GM21529 (cell line): ENCODE results near the gene ZNF211.

ENCODE experiments used
- ATAC-seq: cut with Tn5 transposase; IDR thresholded peaks from one replicate; pipeline ENCODE4 v1.9.1; 2021; ENCODE audit not compliant: unreplicated experiment

ZNF211 gene

GRCh38 chr19:57632987-57633831 is at the start of gene ZNF211:
Gene ZNF211, plus strand, starts transcription at chr19:57633168. Its CDS starts 179 bp downstream, at chr19:57633347.
- peak; percentile 97 for ATAC-seq

- ATAC-seq, result peak; percentile 78
These were observed 49.2 kb upstream of the ZNF211 start, which contains the start of gene ZIK1 for GRCh38 chr19:57583521-57584416. Gene ZIK1, plus strand, starts transcription at chr19:57584145. Its CDS starts 212 bp downstream, at chr19:57584357.

- ATAC-seq, result no peak
These were observed 45.4 kb upstream of the ZNF211 start for GRCh38 chr19:57587529-57587928.

- no peak for ATAC-seq
These were observed 33.6 kb upstream of the ZNF211 start for GRCh38 chr19:57599377-57599760.

- ATAC-seq, result peak; percentile 92
These were observed 33.1 kb upstream of the ZNF211 start, which contains the start of gene ZNF530 for GRCh38 chr19:57599761-57600383. Gene ZNF530, plus strand, starts transcription at chr19:57599885. Its CDS starts 4,461 bp downstream, at chr19:57604346.

DNA sequence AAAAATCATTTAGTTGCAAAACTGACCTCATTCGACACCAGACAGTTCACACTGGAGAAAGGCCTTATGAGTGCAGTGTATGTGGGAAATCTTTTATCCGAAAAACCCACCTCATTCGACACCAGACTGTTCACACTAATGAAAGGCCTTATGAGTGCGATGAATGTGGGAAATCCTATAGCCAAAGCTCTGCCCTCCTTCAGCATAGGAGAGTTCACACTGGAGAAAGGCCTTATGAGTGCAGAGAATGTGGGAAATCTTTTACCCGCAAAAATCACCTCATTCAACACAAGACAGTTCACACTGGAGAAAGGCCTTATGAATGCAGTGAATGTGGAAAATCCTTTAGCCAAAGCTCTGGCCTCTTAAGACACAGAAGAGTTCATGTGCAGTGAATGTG is 26.0 kb upstream of the ZNF211 start:
- no peak for ATAC-seq

DNA sequence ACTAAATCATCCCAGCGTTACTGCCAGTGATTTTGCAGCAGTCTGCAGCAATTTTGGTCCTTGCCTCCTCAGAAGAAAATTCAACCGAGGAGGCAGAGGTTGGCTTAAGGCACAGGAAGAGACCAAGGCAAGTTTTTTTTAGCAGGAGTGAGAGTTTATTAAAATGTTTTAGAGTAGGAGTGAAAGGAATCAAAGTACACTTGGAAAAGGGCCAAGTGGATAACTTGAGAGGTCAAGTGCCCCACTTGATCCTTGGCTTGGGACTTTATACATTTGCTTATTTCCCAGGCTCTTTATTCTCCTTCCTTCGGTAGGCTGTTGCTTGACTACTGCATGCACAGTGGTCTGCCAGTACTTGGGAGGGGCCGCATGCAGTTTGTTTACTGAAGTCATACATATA is 21.9 kb upstream of the ZNF211 start:
- ATAC-seq, result no peak

DNA sequence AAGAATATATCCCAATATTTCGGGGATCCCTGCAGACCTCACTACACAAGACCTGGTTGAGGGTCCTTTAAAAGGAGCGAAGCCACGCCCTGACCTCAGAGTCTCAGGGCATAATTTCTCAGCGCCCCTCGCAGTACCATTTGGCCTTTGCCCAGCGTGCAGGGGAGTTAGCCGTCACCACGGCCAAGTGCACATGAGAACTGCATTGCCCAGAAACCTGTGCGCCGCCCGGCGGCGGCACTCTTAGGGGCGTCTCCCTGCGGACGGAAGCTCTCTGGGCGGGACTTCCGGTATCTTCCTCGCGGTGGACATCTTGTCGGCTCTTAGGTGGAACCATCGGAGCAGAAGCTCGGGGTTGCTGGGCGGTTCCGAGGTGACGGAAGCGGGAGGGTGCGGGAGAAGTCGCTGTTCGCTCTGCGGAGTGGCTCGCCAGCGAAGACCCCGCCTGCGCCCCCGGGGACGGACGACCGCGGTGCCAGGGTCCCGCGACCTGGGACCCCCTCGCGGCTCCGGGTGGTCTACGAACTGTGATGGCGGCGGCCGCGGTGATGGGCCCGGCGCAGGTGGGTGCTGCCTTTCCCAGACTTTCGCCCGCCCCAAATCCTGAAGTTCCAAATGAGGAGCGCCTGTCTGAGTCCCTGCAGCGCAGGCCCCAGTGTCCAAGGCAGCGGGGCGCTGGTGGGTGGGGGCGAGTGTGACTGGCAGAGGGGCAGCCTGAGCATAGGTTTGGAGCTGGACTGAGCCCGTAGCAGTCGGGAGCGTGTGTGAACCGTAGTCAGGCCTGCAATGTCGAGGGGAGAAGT is 18.8 kb upstream of the ZNF211 start, which contains the start of gene ZNF134:
TSS of gene ZNF134 (plus strand) at position 302 of the 803 bp plus-strand sequence. CDS start 5,227 bp downstream, outside the sequence.
- ATAC-seq, result peak; percentile 97

- no peak for ATAC-seq
These were observed 17.6 kb upstream of the ZNF211 start for GRCh38 chr19:57615346-57615745.

GRCh38 chr19:57620673-57621348 is 12.2 kb upstream of the ZNF211 start:
- ATAC-seq, result no peak

DNA sequence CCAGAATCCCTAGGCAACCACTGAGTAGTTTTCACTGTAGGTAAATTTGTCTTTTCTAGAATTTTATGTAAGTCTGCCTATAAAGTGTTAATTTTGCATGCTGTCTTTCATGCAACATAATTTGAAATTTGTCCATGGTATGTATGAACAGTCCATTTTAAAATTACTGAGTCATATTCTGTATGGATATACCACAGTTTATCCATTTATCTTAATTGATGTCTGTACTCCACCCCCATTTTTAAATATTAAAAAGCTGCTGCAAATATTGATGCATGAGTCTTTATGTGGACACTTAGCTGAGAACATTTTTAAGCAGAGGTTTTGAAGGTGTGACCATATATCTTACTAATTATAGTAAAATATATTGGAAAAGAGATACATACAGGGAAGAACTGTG is 9.9 kb upstream of the ZNF211 start:
- ATAC-seq, result no peak

- no peak for ATAC-seq
These were observed 814 bp downstream of the ZNF211 start for GRCh38 chr19:57633832-57634131.

DNA sequence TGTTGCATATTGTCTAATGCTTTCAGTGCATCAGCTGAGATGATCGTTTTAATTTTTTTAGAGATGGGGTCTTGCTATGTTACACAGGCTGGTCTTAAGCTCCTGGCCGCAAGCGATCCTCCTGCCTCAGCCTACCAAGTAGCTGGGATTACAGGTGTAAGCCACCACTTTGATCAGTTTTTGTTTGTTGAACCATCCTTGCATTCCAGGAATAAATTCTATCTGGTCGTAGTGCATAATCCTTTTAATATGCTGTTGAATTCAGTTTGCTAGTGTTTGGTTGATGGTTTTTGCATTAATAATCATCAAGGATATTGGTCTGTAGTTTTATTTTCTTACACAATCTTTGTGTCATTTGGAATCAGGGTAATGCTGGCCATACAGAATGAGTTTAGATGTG is 4.4 kb downstream of the ZNF211 start:
- ATAC-seq, result no peak

- ATAC-seq, result no peak
These were observed 8.8 kb downstream of the ZNF211 start for GRCh38 chr19:57641715-57642234.

DNA sequence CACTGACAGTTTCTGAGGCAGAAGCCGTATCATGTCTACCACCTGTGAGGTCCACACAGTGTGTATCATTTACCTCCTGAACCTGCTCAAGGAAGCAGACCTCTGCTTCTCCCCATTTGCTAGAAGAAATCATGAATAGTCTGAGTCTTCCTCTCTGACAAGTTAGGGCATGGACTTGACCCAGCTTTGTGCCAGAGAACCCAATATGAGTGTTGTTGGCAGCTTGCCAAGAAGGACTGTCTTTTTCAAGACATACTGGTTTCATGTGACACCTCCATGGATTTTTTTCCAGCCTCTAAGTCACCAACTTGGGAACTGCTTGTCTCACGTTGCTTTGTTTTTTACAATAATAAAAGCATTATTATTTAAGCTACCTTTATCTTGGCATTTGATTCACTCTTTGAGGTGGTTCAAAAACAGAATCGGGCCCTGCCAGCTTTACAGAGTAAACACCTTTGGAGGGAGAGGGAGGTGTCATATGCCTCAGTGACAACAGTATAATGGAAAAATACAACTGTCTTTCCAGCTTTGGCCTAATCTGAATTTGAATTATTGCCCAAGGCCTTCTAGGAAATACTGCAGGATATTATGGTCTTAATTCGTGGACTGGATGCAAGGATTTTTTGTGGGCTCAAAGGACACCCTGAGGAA is 9.6 kb downstream of the ZNF211 start:
- no peak for ATAC-seq

GRCh38 chr19:57643734-57644133 is 10.8 kb downstream of the ZNF211 start:
- no peak for ATAC-seq

- no peak for ATAC-seq
These were observed 15.5 kb downstream of the ZNF211 start for GRCh38 chr19:57648331-57649003.

DNA sequence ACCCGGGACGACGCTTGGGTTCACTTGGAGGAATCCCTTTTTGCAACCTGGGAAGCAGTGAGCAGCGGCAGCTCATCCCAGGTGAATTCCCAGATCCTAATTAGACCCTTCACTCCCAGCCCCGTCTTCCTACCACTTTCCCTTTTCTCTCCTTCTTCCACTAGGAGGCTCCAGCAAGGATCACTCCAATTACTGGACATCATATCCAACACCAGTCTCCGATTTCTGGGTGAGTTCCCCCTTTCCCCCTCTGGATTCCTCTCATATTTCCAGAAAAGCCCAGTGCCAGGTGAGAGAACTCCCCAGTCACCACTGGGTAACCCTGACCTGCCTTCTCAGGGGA is 18.7 kb downstream of the ZNF211 start:
- no peak for ATAC-seq

GRCh38 chr19:57653689-57654088 is 20.7 kb downstream of the ZNF211 start:
- ATAC-seq, result no peak
